ENCODE measurements around the gene CDC42EP3.

CDC42EP3 gene

GRCh38 chr2:37671009-37671815 is at the start of gene CDC42EP3:
TSS of gene CDC42EP3 (minus strand) at chr2:37671642. CDS start at chr2:37646587, 25,055 bp downstream.
- peak in 2 of 3 donors; percentile 49 to 59 for DNase-seq (ENCODE audit: low read depth in 3 of 3, low spot score in 1 of 3)

GRCh38 chr2:37721201-37721560 is 49.7 kb upstream of the CDC42EP3 start:
- no peak for DNase-seq (ENCODE audit: low read depth in 3 of 3, low spot score in 1 of 3)

- no peak for DNase-seq (ENCODE audit: low read depth in 3 of 3, low spot score in 1 of 3)
These were observed 49.2 kb upstream of the CDC42EP3 start for GRCh38 chr2:37720533-37721200.

GRCh38 chr2:37718515-37719161 is 47.2 kb upstream of the CDC42EP3 start:
- no peak for DNase-seq (ENCODE audit: low read depth in 3 of 3, low spot score in 1 of 3)

- no peak for DNase-seq (ENCODE audit: low read depth in 3 of 3, low spot score in 1 of 3)
These were observed 41.8 kb upstream of the CDC42EP3 start for GRCh38 chr2:37713258-37713700.

GRCh38 chr2:37711831-37712230 is 40.4 kb upstream of the CDC42EP3 start:
- no peak for DNase-seq (ENCODE audit: low read depth in 3 of 3, low spot score in 1 of 3)

GRCh38 chr2:37711308-37711731 is 39.9 kb upstream of the CDC42EP3 start:
- DNase-seq (ENCODE audit: low read depth in 3 of 3, low spot score in 1 of 3) = no peak

GRCh38 chr2:37709111-37709510 is 37.7 kb upstream of the CDC42EP3 start:
- no peak for DNase-seq (ENCODE audit: low read depth in 3 of 3, low spot score in 1 of 3)

GRCh38 chr2:37708146-37708545 is 36.7 kb upstream of the CDC42EP3 start:
- no peak for DNase-seq (ENCODE audit: low read depth in 3 of 3, low spot score in 1 of 3)

GRCh38 chr2:37707393-37707792 is 36.0 kb upstream of the CDC42EP3 start:
- DNase-seq (ENCODE audit: low read depth in 3 of 3, low spot score in 1 of 3) = no peak

GRCh38 chr2:37706334-37707183 is 35.1 kb upstream of the CDC42EP3 start:
- DNase-seq (ENCODE audit: low read depth in 3 of 3, low spot score in 1 of 3) = no peak

GRCh38 chr2:37705191-37705590 is 33.7 kb upstream of the CDC42EP3 start:
- DNase-seq (ENCODE audit: low read depth in 3 of 3, low spot score in 1 of 3) = no peak

GRCh38 chr2:37698931-37699481 is 27.6 kb upstream of the CDC42EP3 start:
- DNase-seq (ENCODE audit: low read depth in 3 of 3, low spot score in 1 of 3) = no peak

GRCh38 chr2:37695336-37695735 is 23.9 kb upstream of the CDC42EP3 start:
- no peak for DNase-seq (ENCODE audit: low read depth in 3 of 3, low spot score in 1 of 3)

- no peak for DNase-seq (ENCODE audit: low read depth in 3 of 3, low spot score in 1 of 3)
These were observed 21.3 kb upstream of the CDC42EP3 start for GRCh38 chr2:37692711-37693110.

- no peak for DNase-seq (ENCODE audit: low read depth in 3 of 3, low spot score in 1 of 3)
These were observed 18.3 kb upstream of the CDC42EP3 start for GRCh38 chr2:37689751-37690150.

GRCh38 chr2:37688771-37689468 is 17.5 kb upstream of the CDC42EP3 start:
- DNase-seq (ENCODE audit: low read depth in 3 of 3, low spot score in 1 of 3) = no peak

GRCh38 chr2:37686792-37687526 is 15.5 kb upstream of the CDC42EP3 start:
- no peak for DNase-seq (ENCODE audit: low read depth in 3 of 3, low spot score in 1 of 3)

GRCh38 chr2:37684809-37685208 is 13.4 kb upstream of the CDC42EP3 start:
- no peak for DNase-seq (ENCODE audit: low read depth in 3 of 3, low spot score in 1 of 3)
